Breast epithelium (tissue), 4 donors: ENCODE data around the gene CUL2. TPM values are rescaled to one million over a fixed set of nuclear protein-coding genes. Genes with fewer than 3 reads are reported as not detected.

Experiments
- DNase-seq, 2 donors: peaks; one replicate each; pipeline ENCODE4 v3.0.0-alpha.2; 2019; ENCODE audit warnings: low spot score in 2 of 2
- H3K27ac ChIP-seq, 2 donors: fragments of 200-600 bp; sonication (generic) in 1 of 2; one replicate each; pipeline ENCODE4 v1.5.1; 2016 to 2019; ENCODE audit warnings: mild to moderate bottlenecking in 1 of 2
- H3K27me3 ChIP-seq, 2 donors: fragments of 200-600 bp; sonication (generic) in 1 of 2; one replicate each; pipeline versions ENCODE4 v1.5.1 to v1.6.0; 2017 to 2019; ENCODE audit warnings: control low read depth in 1 of 2, mild to moderate bottlenecking in 1 of 2
- H3K36me3 ChIP-seq: fragments of 200-600 bp; one replicate; pipeline ENCODE4 v1.5.1; 2019
- H3K4me1 ChIP-seq, 2 donors: fragments of 200-600 bp; sonication (generic); one replicate each; pipeline ENCODE4 v1.5.1; 2016 to 2019; ENCODE audit warnings: control low read depth in 1 of 2
- H3K4me3 ChIP-seq, 3 donors: fragments of 200-600 bp; sonication (generic); 1 replicate in 2 of 3; 2 replicates in 1 of 3; pipeline ENCODE4 v1.5.1; 2016 to 2019; ENCODE audit warnings: mild to moderate bottlenecking in 3 of 3, moderate library complexity in 2 of 3
- H3K9me3 ChIP-seq, 2 donors: fragments of 200-600 bp; sonication (generic) in 1 of 2; one replicate each; pipeline ENCODE4 v1.5.1; 2016 to 2019; ENCODE audit warnings: control low read depth in 1 of 2
- POLR2A ChIP-seq: fragments of 450-650 bp; IDR thresholded peaks from one replicate; pipeline ENCODE4 v1.6.1; 2016; ENCODE audit warnings: antibody characterized with exemption, mild to moderate bottlenecking, moderate library complexity
- POLR2AphosphoS5 ChIP-seq, 3 donors: sonication (generic); formaldehyde crosslinking; IDR thresholded peaks; one replicate each; pipeline ENCODE4 v1.6.1; 2017; ENCODE audit warnings: antibody characterized with exemption in 3 of 3
- intact Hi-C: fragments of 100-400 bp; cut with DNase I; formaldehyde crosslinking; loops from one replicate; pipeline ENCODE4 v1.15.1; 2023; ENCODE audit warnings: low total_unique reads
- total RNA-seq, 3 donors: library from RNA; depleted of rRNA; stranded (reverse); fragments of >200 nt; gene quantifications; one replicate each; pipeline ENCODE4 v1.1.0, GENCODE V29; 2016
- TF ChIP-seq, protein P1 (sequence below), 3 donors: fragments of 450-650 bp; IDR thresholded peaks; one replicate each; pipeline ENCODE4 v1.5.1; 2016 to 2017; ENCODE audit warnings: antibody characterized with exemption in 3 of 3, mild to moderate bottlenecking in 3 of 3, moderate library complexity in 3 of 3

CUL2 gene
- total RNA-seq, 3 donors from 2014 or later = 18.9 to 22.7 (median 20.3) TPM

DNA sequence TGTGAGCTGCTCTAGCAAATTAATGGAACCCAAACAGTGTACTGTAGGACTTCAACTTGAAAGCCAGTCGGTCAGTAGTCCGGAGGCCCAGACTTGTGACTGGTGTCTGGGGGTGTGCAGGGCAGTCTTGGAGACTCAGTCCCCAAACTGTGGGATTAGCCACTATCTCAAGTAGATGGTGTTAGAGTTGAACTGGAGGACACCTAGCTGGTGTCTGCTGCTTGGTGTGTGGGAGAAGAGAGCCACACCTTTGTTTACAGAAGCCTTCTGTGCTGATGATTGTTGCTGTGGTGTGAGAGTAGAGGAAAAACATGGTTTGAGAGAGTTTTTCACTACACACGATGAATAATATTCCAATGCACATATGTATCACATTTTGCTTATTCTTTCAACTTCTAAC, 47.4 kb downstream of the CUL2 start:
- intact Hi-C loops = no loop called here
- no peaks in the 10 kb centered on the region for H3K27me3 ChIP-seq
- TF ChIP-seq, protein P1, sequence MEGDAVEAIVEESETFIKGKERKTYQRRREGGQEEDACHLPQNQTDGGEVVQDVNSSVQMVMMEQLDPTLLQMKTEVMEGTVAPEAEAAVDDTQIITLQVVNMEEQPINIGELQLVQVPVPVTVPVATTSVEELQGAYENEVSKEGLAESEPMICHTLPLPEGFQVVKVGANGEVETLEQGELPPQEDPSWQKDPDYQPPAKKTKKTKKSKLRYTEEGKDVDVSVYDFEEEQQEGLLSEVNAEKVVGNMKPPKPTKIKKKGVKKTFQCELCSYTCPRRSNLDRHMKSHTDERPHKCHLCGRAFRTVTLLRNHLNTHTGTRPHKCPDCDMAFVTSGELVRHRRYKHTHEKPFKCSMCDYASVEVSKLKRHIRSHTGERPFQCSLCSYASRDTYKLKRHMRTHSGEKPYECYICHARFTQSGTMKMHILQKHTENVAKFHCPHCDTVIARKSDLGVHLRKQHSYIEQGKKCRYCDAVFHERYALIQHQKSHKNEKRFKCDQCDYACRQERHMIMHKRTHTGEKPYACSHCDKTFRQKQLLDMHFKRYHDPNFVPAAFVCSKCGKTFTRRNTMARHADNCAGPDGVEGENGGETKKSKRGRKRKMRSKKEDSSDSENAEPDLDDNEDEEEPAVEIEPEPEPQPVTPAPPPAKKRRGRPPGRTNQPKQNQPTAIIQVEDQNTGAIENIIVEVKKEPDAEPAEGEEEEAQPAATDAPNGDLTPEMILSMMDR (IDR thresholded peaks at IDR 0.05) = no peak
- no peak for TF ChIP-seq POLR2AphosphoS5 (IDR thresholded peaks at IDR 0.05)
- no peak for TF ChIP-seq POLR2A
- DNase-seq = no peak
- H3K36me3 ChIP-seq = no peaks in the 10 kb centered on the region
- no peak overlapping the region for H3K4me3 ChIP-seq
- no peak overlapping the region for H3K27ac ChIP-seq
- no peaks in the 10 kb centered on the region for H3K4me1 ChIP-seq
- H3K9me3 ChIP-seq = no peaks in the 10 kb centered on the region

DNA sequence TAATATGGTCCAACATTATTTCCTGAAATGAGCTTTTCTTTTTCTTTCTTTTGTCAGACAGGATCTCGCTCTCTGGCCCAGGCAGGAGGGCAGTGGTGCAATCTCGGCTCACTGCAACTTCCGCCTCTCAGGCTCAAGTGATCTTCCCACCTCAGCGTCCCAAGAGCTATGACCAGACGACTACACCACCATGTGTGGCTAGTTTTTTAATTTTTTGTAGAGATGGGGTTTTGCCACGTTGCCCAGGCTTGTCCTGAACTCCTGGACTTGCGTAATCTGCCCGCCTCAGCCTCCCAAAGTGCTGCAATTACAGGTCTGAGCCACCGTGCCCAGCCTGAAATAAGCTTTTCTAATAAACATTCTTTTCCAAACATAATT, 48.6 kb downstream of the CUL2 start:
- intact Hi-C loops = no loop called here
- H3K27ac ChIP-seq = no peak overlapping the region
- TF ChIP-seq POLR2AphosphoS5 (IDR thresholded peaks at IDR 0.05) (no peak), POLR2A (no peak)
- TF ChIP-seq, protein P1 (IDR thresholded peaks at IDR 0.05) = no peak

DNA sequence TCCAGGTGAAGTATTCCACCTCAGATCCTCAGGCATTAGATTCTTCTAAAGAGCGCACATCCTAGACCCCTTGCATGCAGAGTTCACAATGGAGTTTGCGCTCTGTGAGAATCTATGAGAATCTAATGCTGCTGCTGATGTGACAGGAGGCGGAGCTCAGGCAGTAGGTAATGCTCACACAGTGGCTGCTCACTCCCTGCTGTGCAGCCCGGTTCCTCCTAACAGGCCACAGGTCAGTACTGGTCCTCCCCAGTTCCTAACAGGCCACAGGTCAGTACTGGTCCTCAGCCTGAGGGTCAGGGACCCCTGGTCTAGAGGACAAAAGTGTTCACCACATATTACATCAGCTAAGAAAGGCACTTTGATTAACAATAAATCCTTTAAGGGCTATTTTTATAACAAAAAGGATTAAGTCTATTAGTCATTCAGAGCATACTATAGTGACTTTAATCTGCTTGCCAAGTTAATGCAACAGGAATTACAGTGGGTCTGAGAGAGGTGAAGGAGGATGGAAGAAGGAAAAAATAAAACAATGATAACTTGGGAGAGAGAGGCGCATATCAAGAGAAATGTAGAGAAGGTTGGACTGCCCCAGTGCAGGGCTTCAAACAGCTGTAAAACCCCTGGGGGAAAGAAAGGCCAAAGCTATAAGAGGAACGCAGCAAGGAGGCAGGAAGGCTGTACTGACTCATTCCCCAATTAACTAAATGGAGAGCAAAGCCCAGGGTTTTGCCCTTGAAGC, 49.2 kb downstream of the CUL2 start:
- intact Hi-C loops = no loop called here
- no peaks in the 10 kb centered on the region for H3K27me3 ChIP-seq
- no peak overlapping the region for H3K27ac ChIP-seq
- H3K4me3 ChIP-seq = no peak overlapping the region
- TF ChIP-seq POLR2AphosphoS5 (IDR thresholded peaks at IDR 0.05) = no peak
- TF ChIP-seq, protein P1 (IDR thresholded peaks at IDR 0.05) = no peak
- TF ChIP-seq POLR2A = no peak
- H3K9me3 ChIP-seq = no peaks in the 10 kb centered on the region
- DNase-seq = no peak
- H3K4me1 ChIP-seq = no peaks in the 10 kb centered on the region
- no peaks in the 10 kb centered on the region for H3K36me3 ChIP-seq

More for the DNA sequence above, 48.6 kb downstream of the CUL2 start:
- Histone ChIP-seq H3K27me3 (no peaks in the 10 kb centered on the region), H3K4me3 (no peak overlapping the region), H3K36me3 (no peaks in the 10 kb centered on the region), H3K4me1 (no peaks in the 10 kb centered on the region), H3K9me3 (no peaks in the 10 kb centered on the region)
- no peak for DNase-seq

DNA sequence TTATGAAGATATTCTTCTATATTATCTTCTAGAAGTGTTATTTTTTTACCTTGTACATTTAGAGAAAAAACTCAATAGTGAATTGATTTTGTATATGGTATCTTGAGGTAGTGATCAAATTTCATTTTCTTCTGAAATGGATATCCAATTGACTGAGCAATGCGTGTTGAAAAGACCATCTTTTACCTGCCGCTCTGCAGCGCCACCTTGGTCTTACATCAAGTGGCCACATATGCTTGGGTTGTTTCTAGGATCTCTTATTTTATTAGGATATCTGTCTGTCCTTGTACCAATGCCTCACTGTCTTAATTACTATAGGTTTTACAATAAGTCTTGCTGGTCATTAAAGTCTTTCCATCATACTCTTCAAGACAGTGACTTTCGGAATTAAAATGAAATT, 53.0 kb downstream of the CUL2 start:
- Histone ChIP-seq H3K4me1 (no peaks in the 10 kb centered on the region), H3K27ac (no peak overlapping the region), H3K36me3 (no peaks in the 10 kb centered on the region), H3K4me3 (no peak overlapping the region), H3K9me3 (no peaks in the 10 kb centered on the region), H3K27me3 (no peaks in the 10 kb centered on the region)
- no peak for DNase-seq
- TF ChIP-seq, protein P1 (IDR thresholded peaks at IDR 0.05) = no peak
- intact Hi-C loops = no loop called here

DNA sequence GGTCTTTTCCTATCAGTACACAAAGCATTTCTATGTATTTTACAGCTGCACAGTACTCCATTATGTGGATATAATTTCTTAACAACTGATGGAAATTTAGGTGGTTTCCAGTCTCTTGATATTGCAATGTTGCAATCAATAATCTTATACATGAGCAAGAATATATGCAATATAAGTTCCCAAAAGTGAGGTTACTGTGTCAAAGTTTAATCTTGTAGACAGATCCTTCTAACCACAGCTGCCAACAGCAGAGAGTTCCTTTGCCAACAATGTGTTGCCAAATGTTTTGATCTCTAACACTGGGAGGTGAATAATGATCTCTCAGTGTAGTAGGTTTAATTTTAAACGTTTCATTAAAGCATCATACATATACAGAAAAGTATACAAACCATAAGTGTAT, 54.5 kb downstream of the CUL2 start:
- no peaks in the 10 kb centered on the region for H3K27me3 ChIP-seq
- peaks cover 5% of the 10 kb centered on the region for H3K36me3 ChIP-seq
- TF ChIP-seq, protein P1 (IDR thresholded peaks at IDR 0.05) = no peak
- TF ChIP-seq POLR2AphosphoS5 (IDR thresholded peaks at IDR 0.05) = no peak
- no peak for TF ChIP-seq POLR2A
- H3K27ac ChIP-seq = no peak overlapping the region
- no peaks in the 10 kb centered on the region for H3K4me1 ChIP-seq
- no peaks in the 10 kb centered on the region for H3K9me3 ChIP-seq
- H3K4me3 ChIP-seq = no peak overlapping the region
- intact Hi-C loops = no loop called here
- no peak for DNase-seq
